HG02678 (cell line): ENCODE data around the gene USP9X.
A peak's percentile ranks its signal among the peaks of the same experiment; 100 is the strongest.
"Not testable (repeated sequence)": the region's sequence is repeated elsewhere in the genome, so short reads cannot be mapped to it uniquely, and the experiment has no call there.

Source experiments
- ATAC-seq: cut with Tn5 transposase; IDR thresholded peaks from one replicate; pipeline ENCODE4 v1.9.1; 2021; ENCODE audit warnings: mild to moderate bottlenecking, moderate library complexity; ENCODE audit not compliant: unreplicated experiment

The USP9X gene

DNA sequence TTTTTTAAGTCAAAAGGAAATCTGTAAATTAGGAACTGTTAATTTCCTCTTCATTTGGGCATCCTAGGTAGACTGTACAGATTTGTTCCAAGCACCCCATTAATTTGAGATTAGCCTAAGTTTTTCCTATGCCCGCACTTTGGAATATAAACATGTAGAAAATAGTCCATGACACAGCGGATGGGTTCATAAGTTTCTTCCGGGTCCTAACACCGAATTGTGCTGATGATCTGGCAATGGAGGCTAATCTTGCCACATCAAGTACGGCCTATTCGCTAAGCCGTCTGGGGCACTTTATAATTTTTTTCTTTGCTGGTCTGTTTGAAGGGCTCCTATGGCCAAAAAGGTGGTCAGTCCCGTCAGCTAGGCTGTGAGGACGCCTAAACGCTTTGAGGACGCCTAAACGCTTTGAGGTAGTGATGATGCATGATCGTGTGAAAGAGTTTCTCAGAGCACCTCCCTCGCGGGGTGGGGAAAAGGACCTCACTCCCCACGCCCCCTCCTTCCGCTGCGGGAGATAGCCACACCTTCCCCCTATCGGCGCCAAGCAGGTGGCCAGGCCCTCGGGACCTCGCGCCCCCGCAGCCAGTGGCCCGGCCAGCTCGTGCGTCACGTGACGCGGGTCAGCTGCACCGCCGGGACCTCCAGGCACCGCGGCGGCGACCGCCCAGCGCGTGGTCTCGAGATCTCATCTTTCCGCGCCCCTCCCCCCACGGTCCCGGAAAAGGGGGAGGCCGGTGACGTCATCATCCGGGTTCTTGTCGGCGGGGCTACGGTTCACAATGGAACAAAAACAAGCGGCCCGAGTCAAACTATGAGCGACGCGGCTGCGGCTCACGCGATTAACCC, 977 bp upstream of the USP9X start:
- ATAC-seq: peak; percentile 63

GRCh38 chrX:41085512-41085877, 250 bp downstream of the USP9X start:
- ATAC-seq: peak; percentile 26

GRCh38 chrX:41085878-41086626, 807 bp downstream of the USP9X start:
- ATAC-seq: no peak

DNA sequence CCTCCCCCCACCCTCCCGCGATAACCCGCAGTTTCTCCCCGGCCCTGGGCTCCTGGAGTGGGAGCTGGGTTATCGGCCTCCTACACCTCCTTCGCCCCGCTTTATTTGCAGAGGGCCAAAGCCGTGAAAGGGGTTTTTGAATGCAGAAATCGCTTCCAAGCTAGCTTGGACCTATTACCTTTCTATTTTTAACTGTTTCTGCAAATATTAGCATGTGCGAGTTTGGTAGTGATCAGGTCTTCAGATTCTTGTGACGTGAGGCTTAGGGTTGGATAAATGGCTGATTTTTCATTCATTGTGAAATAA, 1.3 kb downstream of the USP9X start:
- no peak for ATAC-seq

GRCh38 chrX:41087201-41087600, 2.0 kb downstream of the USP9X start:
- ATAC-seq: no peak

DNA sequence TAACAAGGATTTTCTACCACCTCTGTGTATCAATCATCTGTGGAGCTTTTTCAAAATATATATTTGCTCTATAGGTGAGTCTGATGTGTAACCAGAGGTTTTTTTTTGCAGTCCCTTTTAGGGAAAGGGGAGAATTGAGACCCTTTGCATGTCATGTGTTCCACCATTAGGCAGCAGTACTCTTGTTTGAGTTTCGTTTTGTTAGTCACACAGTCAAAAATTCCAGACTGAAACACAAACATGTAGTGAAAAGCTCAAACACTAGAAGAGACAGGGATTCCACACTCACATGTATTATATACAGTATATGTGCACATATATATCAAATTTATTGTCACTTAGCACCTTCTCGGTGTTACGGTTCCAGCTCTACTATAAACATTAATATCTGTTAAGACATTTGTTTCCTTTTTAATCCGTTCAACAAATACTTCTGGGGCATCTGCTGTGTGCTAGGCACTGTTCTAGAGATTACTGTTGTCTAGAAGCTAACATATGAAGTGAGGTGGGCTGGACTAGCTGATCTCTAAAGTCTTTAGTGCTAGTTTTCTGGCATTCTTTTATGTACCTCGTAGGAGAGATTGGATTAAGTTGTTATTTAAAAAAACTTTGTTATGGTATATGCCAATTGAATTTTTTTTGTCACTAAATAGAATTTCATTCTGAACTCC, 5.5 kb downstream of the USP9X start:
- ATAC-seq: no peak

GRCh38 chrX:41092776-41093175, 7.5 kb downstream of the USP9X start:
- no peak for ATAC-seq

GRCh38 chrX:41095174-41095573, 9.9 kb downstream of the USP9X start:
- no peak for ATAC-seq

GRCh38 chrX:41095908-41096307, 10.7 kb downstream of the USP9X start:
- no peak for ATAC-seq

GRCh38 chrX:41096339-41096955, 11.2 kb downstream of the USP9X start:
- no peak for ATAC-seq

DNA sequence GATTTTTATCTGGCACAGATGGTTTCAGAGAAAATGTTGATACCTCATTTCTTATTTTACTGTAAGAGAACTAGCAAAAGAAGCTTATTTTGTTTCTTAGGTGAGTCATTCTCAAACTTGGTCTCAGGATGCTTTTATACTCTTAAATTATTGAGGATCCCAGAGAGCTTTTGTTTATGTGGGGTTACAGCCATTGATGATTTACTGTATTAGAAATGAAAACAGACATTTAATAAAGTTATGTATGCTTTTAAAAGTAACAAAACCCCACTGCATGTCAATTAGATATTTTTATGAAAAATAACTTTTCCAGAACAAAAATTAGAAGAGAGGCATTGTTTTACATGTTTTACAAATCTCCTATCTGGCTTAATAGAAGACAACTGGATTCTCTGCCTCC, 12.1 kb downstream of the USP9X start:
- no peak for ATAC-seq

DNA sequence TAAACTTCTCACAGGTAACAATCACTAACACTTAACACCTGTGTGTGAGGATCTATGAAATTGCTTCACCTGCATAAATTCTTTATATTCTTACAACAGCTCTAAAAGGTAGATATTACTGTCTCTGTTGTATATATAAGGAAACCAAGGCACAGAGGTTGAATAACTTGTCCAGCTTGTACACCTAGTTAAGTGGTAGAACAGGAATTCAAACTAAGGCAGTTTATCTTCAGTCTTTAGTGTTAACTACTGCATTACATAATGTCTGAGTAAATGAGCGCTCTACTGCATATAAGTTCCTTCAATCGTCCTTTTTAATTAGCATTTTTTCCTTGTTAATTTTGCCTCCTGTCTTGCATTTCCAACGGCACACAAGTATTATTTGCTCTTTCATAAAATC, 15.0 kb downstream of the USP9X start:
- ATAC-seq: no peak

DNA sequence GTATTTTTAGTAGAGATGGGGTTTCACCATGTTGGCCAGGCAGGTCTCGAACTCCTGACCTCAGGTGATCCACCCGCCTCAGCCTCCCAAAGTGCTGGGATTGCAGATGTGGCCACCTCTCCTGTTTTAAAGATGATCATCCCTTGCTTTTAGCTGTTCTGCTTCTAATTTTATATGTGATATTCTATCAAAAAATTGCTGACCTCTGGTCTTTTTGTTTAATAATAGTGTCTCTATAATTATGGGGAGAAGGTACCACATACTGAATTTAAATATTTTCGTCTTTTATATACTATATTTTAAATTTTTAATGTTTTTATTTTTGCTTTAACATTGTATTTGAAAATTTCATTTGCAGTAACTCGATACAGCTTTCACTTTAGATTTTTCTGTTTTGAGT, 15.6 kb downstream of the USP9X start:
- ATAC-seq: no peak

GRCh38 chrX:41105005-41105404, 19.8 kb downstream of the USP9X start:
- no peak for ATAC-seq

- not testable (repeated sequence) for ATAC-seq
Observed at GRCh38 chrX:41106257-41106656, 21.0 kb downstream of the USP9X start.

DNA sequence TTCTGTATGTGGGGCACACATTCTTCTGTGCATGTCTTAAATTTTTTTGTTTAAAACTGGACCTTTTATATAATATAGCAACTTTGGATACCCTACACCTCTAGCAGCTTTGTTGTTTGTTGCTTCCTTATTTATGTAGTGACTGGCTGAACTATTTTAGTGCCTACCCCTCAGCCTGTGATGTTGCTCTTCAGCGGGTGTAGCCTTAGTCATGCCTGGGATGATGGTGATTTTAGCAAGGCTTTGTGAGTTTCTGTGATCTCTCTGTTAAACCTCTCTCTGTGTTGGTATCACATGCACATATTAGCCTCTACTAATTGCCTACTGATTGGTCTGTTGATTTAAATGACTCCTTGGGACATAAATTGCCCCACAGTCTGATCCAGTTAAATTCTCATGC, 22.8 kb downstream of the USP9X start:
- ATAC-seq: no peak

DNA sequence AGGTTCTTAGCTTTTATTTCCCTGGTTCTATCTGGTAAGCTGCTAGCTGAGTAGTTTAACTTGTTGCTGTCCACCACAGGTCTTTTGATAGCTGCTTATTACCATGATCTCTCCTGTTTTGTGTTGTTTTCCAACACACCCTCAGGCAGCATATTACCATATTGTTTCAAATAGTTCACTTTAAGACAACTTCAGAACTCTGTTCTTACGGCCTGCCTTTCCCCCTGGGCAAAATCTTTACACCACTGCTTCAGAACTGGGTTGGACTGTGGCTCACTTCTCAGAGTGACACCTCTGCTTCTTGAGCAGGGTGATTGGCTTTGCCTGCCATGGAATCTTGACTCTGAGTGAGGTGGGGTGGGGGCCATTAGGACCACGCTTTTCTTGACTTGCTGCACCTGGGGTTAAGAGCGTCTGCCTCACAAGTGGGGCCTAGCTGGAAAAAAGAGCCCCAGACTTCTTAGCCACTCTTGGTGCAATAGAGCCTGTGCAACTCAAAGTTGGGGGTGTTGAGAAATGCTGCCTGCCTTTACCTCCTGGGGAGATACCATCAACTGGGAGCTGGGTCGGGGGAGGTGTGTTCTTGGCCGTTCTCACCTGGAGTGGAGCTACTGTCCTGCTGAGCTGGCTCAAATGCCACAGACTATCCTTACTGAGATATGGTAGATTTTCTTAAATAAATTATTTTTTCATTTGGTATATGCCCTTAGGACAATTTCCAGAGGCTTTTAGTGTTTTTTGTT, 23.4 kb downstream of the USP9X start:
- ATAC-seq: no peak

GRCh38 chrX:41110801-41111625, 25.8 kb downstream of the USP9X start:
- no peak for ATAC-seq

DNA sequence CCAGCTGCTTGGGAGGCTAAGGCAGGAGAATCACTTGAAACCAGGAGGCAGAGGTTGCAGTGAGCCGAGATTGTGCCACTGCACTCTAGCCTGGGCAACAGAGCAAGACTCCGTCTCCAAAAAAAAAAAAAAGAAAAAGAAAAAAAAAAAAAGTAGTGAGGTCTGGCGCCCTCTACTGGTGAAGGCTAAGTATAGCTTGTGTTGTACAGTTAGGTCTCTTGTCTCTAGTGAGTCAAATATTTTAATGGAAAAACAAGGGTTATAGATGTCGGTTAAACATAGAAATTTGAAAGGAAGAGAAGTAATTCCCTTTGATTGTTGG, 29.8 kb downstream of the USP9X start:
- not testable (repeated sequence) for ATAC-seq

DNA sequence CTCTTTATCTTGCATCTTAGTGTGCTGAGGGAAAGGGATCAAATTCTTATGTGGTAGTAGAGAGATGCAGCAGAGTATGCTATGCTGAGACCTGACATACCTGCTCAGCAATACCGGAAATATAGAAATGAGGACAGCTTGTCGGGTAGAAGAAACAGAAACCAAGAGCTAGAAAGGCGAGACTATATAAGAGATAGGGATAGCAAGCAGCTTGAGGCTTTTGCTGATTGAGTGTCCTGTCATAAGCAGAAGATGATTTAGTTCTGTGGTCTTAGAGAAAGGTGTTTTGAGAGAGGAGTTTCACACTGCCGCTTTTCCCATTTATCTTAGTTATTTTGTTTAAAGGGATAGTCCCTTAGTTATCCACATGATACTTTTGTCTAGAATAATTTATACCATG, 31.7 kb downstream of the USP9X start:
- ATAC-seq: peak; percentile 78
